ENCODE measurements around the gene FAM168B. TPM values are rescaled to one million over a fixed set of nuclear protein-coding genes. Genes with fewer than 3 reads are reported as not detected.

FAM168B gene
- total RNA-seq, 2 experiments from 2014 or later = 83.8 to 85.2 TPM

- POLR2A ChIA-PET = no interaction called here
- CTCF ChIA-PET = interaction anchor here (1.1 kb wide), 1 partner anchor 52 kb away, joined by 3 read pairs; no protein-coding TSS in a partner anchor
These were observed 34.3 kb downstream of the FAM168B start for GRCh38 chr2:131058920-131059319.

- ChIA-PET POLR2A (no interaction called here), CTCF (no interaction called here)
These were observed 34.9 kb downstream of the FAM168B start for GRCh38 chr2:131058214-131058843.

GRCh38 chr2:131056932-131057287 lies 36.4 kb downstream of the FAM168B start:
- POLR2A ChIA-PET = no interaction called here
- CTCF ChIA-PET = no interaction called here

- CTCF ChIA-PET = no interaction called here
These were observed 36.9 kb downstream of the FAM168B start for GRCh38 chr2:131056204-131056931.

GRCh38 chr2:131055169-131056065 lies 37.8 kb downstream of the FAM168B start:
- CTCF ChIA-PET = interaction anchor here (0.6 kb wide), 1 partner anchor 34 kb away, joined by 4 read pairs; no protein-coding TSS in a partner anchor
- POLR2A ChIA-PET = no interaction called here

More at GRCh38 chr2:131056204-131056931, 36.9 kb downstream of the FAM168B start:
- POLR2A ChIA-PET = no interaction called here

GRCh38 chr2:131054488-131054887 lies 38.8 kb downstream of the FAM168B start:
- ChIA-PET POLR2A (no interaction called here), CTCF (interaction anchor here (0.6 kb wide), 1 partner anchor 35 kb away, joined by 4 read pairs; no protein-coding TSS in a partner anchor)

GRCh38 chr2:131052741-131053263 lies 40.5 kb downstream of the FAM168B start:
- ChIA-PET CTCF (no interaction called here), POLR2A (no interaction called here)

- ChIA-PET CTCF (no interaction called here), POLR2A (no interaction called here)
These were observed 42.4 kb downstream of the FAM168B start for GRCh38 chr2:131050896-131051295.

GRCh38 chr2:131049150-131049718 lies 44.0 kb downstream of the FAM168B start:
- CTCF ChIA-PET = no interaction called here

GRCh38 chr2:131048641-131049040 lies 44.6 kb downstream of the FAM168B start:
- ChIA-PET POLR2A (no interaction called here), CTCF (no interaction called here)

More at GRCh38 chr2:131049150-131049718, 44.0 kb downstream of the FAM168B start:
- POLR2A ChIA-PET = no interaction called here

- CTCF ChIA-PET = no interaction called here
- POLR2A ChIA-PET = no interaction called here
These were observed 45.2 kb downstream of the FAM168B start for GRCh38 chr2:131047920-131048560.

- POLR2A ChIA-PET = no interaction called here
- CTCF ChIA-PET = no interaction called here
These were observed 46.2 kb downstream of the FAM168B start for GRCh38 chr2:131046918-131047652.

GRCh38 chr2:131046028-131046917 lies 47.0 kb downstream of the FAM168B start:
- ChIA-PET POLR2A (no interaction called here), CTCF (no interaction called here)

GRCh38 chr2:131045286-131046027 lies 47.8 kb downstream of the FAM168B start:
- CTCF ChIA-PET = interaction anchor here (0.5 kb wide), 1 partner anchor 702 kb away, joined by 3 read pairs; no protein-coding TSS in a partner anchor
- POLR2A ChIA-PET = interaction anchor here (0.5 kb wide), 1 partner anchor 20 kb away, joined by 3 read pairs; no protein-coding TSS in a partner anchor

GRCh38 chr2:131044757-131045150 lies 48.5 kb downstream of the FAM168B start:
- POLR2A ChIA-PET = interaction anchor here (0.5 kb wide), 1 partner anchor 21 kb away, joined by 3 read pairs; no protein-coding TSS in a partner anchor

GRCh38 chr2:131044075-131044756 lies 49.0 kb downstream of the FAM168B start:
- CTCF ChIA-PET = no interaction called here
- POLR2A ChIA-PET = no interaction called here

More at GRCh38 chr2:131044757-131045150, 48.5 kb downstream of the FAM168B start:
- CTCF ChIA-PET = no interaction called here

Measured in activated CD8-positive, alpha-beta memory T cell treated with anti-CD3 and anti-CD28 coated beads for 36 hours (primary cell).